Keratinocyte (primary cell): Measurements from ENCODE around the gene GLRX2. TPM values are rescaled to one million over a fixed set of nuclear protein-coding genes. Genes with fewer than 3 reads are reported as not detected.

Source experiments
- DNase-seq: peaks from one replicate; pipeline ENCODE4 v3.0.0-alpha.2; 2011; ENCODE audit warnings: low read depth, missing footprints, low spot score
- FAIRE-seq: peaks from 2 replicates; lab custom pipeline; 2011; peaks lifted over from hg19 to GRCh38; lab: Jason Lieb, UNC
- H2AFZ ChIP-seq: 2 replicates; pipeline ENCODE4 v1.6.0; 2012; ENCODE audit warnings: low read length, control low read depth, inconsistent platforms; ENCODE audit not compliant: control insufficient read depth
- H3K27ac ChIP-seq: 2 replicates; pipeline ENCODE4 v1.5.1; 2011; ENCODE audit warnings: low read length; ENCODE audit not compliant: control insufficient read depth, insufficient read depth
- H3K27me3 ChIP-seq: 3 replicates; pipeline ENCODE4 v1.6.0; 2011; ENCODE audit warnings: low read length; ENCODE audit not compliant: control insufficient read depth, insufficient read depth; ENCODE audit errors: extremely low read depth
- H3K36me3 ChIP-seq, 2 experiments: 2 replicates in 1 of 2; 3 replicates in 1 of 2; pipeline ENCODE4 v1.5.1; 2011; ENCODE audit warnings: low read length in 2 of 2, mild to moderate bottlenecking in 1 of 2; ENCODE audit not compliant: control insufficient read depth in 2 of 2, insufficient read depth in 2 of 2; ENCODE audit errors: extremely low read depth in 1 of 2
- H3K4me1 ChIP-seq: 3 replicates; pipeline ENCODE4 v1.5.1; 2011; ENCODE audit warnings: low read length; ENCODE audit not compliant: control insufficient read depth, insufficient read depth; ENCODE audit errors: extremely low read depth
- H3K4me2 ChIP-seq: 3 replicates; pipeline ENCODE4 v1.6.0; 2011; ENCODE audit warnings: low read depth, low read length; ENCODE audit not compliant: control insufficient read depth, insufficient read depth; ENCODE audit errors: extremely low read depth
- H3K4me3 ChIP-seq, 3 experiments: fragments of 200-600 bp in 1 of 3; sonication (generic) in 1 of 3; 2 replicates in 2 of 3; 3 replicates in 1 of 3; pipeline ENCODE4 v1.5.1; 2011 to 2016; ENCODE audit warnings: low read length in 3 of 3, mild to moderate bottlenecking in 3 of 3, control low read depth in 2 of 3, inconsistent platforms in 1 of 3, low read depth in 1 of 3, mixed read lengths in 1 of 3, mixed run types in 1 of 3, moderate library complexity in 1 of 3; ENCODE audit not compliant: control insufficient read depth in 2 of 3, insufficient read depth in 2 of 3; ENCODE audit errors: extremely low read depth in 1 of 3
- H3K79me2 ChIP-seq: 2 replicates; pipeline ENCODE4 v1.6.0; 2012; ENCODE audit warnings: low read length; ENCODE audit not compliant: control insufficient read depth, insufficient read depth
- H3K9ac ChIP-seq: 3 replicates; pipeline ENCODE4 v1.6.0; 2011; ENCODE audit warnings: low read length; ENCODE audit not compliant: control insufficient read depth, insufficient read depth; ENCODE audit errors: extremely low read depth
- H3K9me1 ChIP-seq: 3 replicates; pipeline ENCODE4 v1.6.0; 2011; ENCODE audit warnings: low read length; ENCODE audit not compliant: control insufficient read depth, insufficient read depth; ENCODE audit errors: extremely low read depth
- H3K9me3 ChIP-seq: 2 replicates; pipeline ENCODE4 v1.5.1; 2012; ENCODE audit warnings: low read depth, low read length; ENCODE audit not compliant: control insufficient read depth
- H4K20me1 ChIP-seq: 3 replicates; pipeline ENCODE4 v1.6.0; 2011; ENCODE audit warnings: low read length; ENCODE audit not compliant: control insufficient read depth, insufficient read depth; ENCODE audit errors: extremely low read depth
- EZH2 ChIP-seq: IDR thresholded peaks from one replicate; pipeline ENCODE4 v1.6.1; 2012; ENCODE audit warnings: inconsistent platforms, mild to moderate bottlenecking, low read length, moderate library complexity
- dilution Hi-C: fragments of 300-500 bp; cut with MboI; formaldehyde crosslinking; loops from one replicate; pipeline ENCODE4 v1.7.0; 2020; ENCODE audit warnings: low sequenced_read_pairs; ENCODE audit not compliant: extremely low pct_ligation_motif_present
- polyA plus RNA-seq, 5 experiments: library from polyadenylated mRNA; depleted of rRNA in 3 of 5; stranded (reverse) in 3 of 5; stranded (forward) in 1 of 5; unstranded in 1 of 5; fragments of >200 nt; gene quantifications; 1 replicate in 1 of 5; 2 replicates in 3 of 5; 3 replicates in 1 of 5; pipeline versions ENCODE4 v1.2.1 to v1.2.3, GENCODE V29; 2011 to 2012; ENCODE audit warnings: missing spikeins in 2 of 5, low read depth in 1 of 5, low replicate concordance in 1 of 5
- TF ChIP-seq, protein P1 (sequence below), 3 experiments: IDR thresholded peaks in 1 of 3; conservative IDR thresholded peaks in 1 of 3; optimal IDR thresholded peaks in 1 of 3; 2 replicates in 2 of 3; 3 replicates in 1 of 3; pipeline versions ENCODE3 to v1.5.1; 2011; ENCODE audit warnings: low read length in 3 of 3, mild to moderate bottlenecking in 3 of 3, moderate library complexity in 2 of 3, control low read depth in 1 of 3, inconsistent platforms in 1 of 3; ENCODE audit not compliant: insufficient read depth in 2 of 3; ENCODE audit errors: extremely low read depth in 1 of 3

GLRX2 gene
- polyA plus RNA-seq, 1 donor (not counting 4 experiments of a cell fraction or from before 2014, with no cell fraction given) = 29.2 TPM

DNA sequence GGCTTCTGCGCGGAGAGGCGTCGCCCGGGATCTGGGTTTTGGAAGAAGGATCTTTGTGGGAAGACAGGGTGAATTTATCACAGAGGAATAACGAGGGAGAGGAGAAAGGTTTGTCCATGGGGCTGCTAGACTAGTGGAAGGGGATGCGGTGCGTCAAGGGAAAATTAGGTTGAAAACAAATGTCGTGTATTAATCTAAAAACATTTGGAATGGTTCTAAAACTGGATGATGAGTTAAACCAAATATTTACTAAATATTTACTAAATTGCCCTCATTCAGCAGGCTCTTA lies 45.2 kb downstream of the GLRX2 start:
- peak overlapping the region; percentile 74 to 98 (median 82) for H3K4me3 ChIP-seq
- FAIRE-seq (no peak), DNase-seq (no peak)
- TF ChIP-seq EZH2 = no peak
- TF ChIP-seq, protein P1, sequence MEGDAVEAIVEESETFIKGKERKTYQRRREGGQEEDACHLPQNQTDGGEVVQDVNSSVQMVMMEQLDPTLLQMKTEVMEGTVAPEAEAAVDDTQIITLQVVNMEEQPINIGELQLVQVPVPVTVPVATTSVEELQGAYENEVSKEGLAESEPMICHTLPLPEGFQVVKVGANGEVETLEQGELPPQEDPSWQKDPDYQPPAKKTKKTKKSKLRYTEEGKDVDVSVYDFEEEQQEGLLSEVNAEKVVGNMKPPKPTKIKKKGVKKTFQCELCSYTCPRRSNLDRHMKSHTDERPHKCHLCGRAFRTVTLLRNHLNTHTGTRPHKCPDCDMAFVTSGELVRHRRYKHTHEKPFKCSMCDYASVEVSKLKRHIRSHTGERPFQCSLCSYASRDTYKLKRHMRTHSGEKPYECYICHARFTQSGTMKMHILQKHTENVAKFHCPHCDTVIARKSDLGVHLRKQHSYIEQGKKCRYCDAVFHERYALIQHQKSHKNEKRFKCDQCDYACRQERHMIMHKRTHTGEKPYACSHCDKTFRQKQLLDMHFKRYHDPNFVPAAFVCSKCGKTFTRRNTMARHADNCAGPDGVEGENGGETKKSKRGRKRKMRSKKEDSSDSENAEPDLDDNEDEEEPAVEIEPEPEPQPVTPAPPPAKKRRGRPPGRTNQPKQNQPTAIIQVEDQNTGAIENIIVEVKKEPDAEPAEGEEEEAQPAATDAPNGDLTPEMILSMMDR (optimal IDR thresholded peaks at IDR 0.05 in 1 of 3, IDR thresholded peaks at IDR 0.05 in 1 of 3, conservative IDR thresholded peaks at IDR 0.05 in 1 of 3; ENCODE audit: extremely low read depth in 1 of 3, insufficient read depth in 2 of 3, low read length in 3 of 3) = no peak
- no peaks in the 10 kb centered on the region for H4K20me1 ChIP-seq
- H3K4me2 ChIP-seq = peak overlapping the region; percentile 99
- no peaks in the 10 kb centered on the region for H3K9me1 ChIP-seq
- dilution Hi-C loops = no loop called here
- peak overlapping the region; percentile 94 for H3K27ac ChIP-seq
- H3K9ac ChIP-seq = peak overlapping the region; percentile 98
- peaks cover 18% of the 10 kb centered on the region for H3K4me1 ChIP-seq
- no peaks in the 10 kb centered on the region for H3K27me3 ChIP-seq
- H2AFZ ChIP-seq = peak overlapping the region; percentile 99
- H3K36me3 ChIP-seq = peaks cover 0 to 3% of the 10 kb centered on the region in 2 experiments
- no peaks in the 10 kb centered on the region for H3K9me3 ChIP-seq
- peaks cover 85% of the 10 kb centered on the region for H3K79me2 ChIP-seq

DNA sequence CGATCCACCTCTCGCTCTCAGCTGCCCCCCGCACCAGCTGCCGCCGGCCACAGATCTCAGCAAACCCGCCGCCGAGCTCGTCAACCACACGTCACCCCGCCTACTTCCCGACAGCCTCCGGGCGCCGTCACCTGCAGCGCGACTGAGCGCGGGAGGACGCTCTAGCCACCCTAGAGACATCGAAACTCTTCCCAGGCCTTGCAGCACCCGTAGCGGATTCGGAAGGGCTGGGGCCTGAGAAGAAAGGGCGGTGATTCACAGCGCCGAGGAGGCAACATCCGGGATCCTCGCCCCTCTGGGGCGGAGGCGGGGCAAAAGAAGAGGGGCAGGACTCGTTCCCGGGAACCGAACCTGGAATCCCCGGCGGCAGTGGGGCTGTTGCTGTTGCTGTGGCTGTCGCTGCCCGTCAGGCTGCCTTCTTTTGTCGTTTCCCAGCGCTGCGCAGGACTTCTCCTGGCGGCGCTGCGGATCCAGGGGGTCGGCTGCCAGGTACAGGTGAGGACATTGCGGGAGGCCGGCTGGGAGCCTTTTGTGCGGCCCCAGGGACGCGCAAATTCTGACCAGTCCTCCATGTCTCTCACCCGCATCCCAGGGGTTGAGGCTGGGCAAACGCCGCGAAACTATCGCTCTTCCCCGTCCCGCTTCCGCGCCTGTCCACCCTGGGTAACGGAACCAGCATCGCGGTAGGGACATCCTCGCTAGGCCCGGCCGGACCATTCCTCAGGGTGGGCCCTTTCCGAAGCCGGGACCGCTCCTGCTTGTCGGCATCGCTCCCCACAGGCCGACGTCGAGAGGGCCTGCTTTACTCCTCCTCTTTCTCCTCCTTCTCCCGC lies 45.7 kb downstream of the GLRX2 start, which contains the start of the genes RO60 and UCHL5:
RO60 (plus strand) TSS at position 331 of the 833 bp plus-strand sequence. CDS start 9,443 bp downstream, outside the sequence.
UCHL5 (minus strand) TSS at position 79 of the 833 bp plus-strand sequence. CDS start 100 bp downstream, outside the sequence.
- H3K4me3 ChIP-seq = peak within 1 kb of the TSS; percentile 74 to 98 (median 82)
- H2AFZ ChIP-seq = peak within 1 kb of the TSS; percentile 99
- peaks cover 86% of the 10 kb centered on the region for H3K79me2 ChIP-seq
- FAIRE-seq = peak; percentile 61
- H3K27ac ChIP-seq = peak within 1 kb of the TSS; percentile 94
- H3K4me2 ChIP-seq = peak within 1 kb of the TSS; percentile 99
- no peaks in the 10 kb centered on the region for H3K9me3 ChIP-seq
- H3K4me1 ChIP-seq = peaks cover 18% of the 10 kb centered on the region
- no peaks in the 10 kb centered on the region for H3K27me3 ChIP-seq
- no peaks in the 10 kb centered on the region for H4K20me1 ChIP-seq
- H3K9me1 ChIP-seq = no peaks in the 10 kb centered on the region
- TF ChIP-seq EZH2 = no peak
- TF ChIP-seq, protein P1 (optimal IDR thresholded peaks at IDR 0.05 in 1 of 3, IDR thresholded peaks at IDR 0.05 in 1 of 3, conservative IDR thresholded peaks at IDR 0.05 in 1 of 3; ENCODE audit: extremely low read depth in 1 of 3, insufficient read depth in 2 of 3, low read length in 3 of 3) = peak in 1 of 3 experiments; percentile 15
- DNase-seq = peak; percentile 69
- H3K9ac ChIP-seq = peak within 1 kb of the TSS; percentile 98
- H3K36me3 ChIP-seq = peaks cover 0 to 3% of the 10 kb centered on the region in 2 experiments
- dilution Hi-C loops = no loop called here
